ENCODE data around the gene NLGN1. TPM values are rescaled to one million over a fixed set of nuclear protein-coding genes. Genes with fewer than 3 reads are reported as not detected.

The NLGN1 gene
- total and polyA plus RNA-seq, 9 of the 15 experiments (the other 6 are each of a cell fraction or from before 2014, with no cell fraction given) = under 0.01 to 0.01 TPM; not detected in 7

GRCh38 chr3:174186377-174186989, 788.9 kb downstream of the NLGN1 start:
- Histone ChIP-seq H3K27me3 (ENCODE audit: control insufficient read depth in 2 of 2, insufficient read depth in 2 of 2, low read length in 2 of 2) (no peaks in the 10 kb centered on the region), H3K79me2 (ENCODE audit: control insufficient read depth, insufficient read depth, low read length) (no peaks in the 10 kb centered on the region), H3K4me1 (replicated peaks in 1 of 2; ENCODE audit: control insufficient read depth in 2 of 2, insufficient read depth in 2 of 2, low read length in 2 of 2) (no peaks in the 10 kb centered on the region), H3K27ac (ENCODE audit: extremely low read depth, low read depth, low read length) (no peak overlapping the region), H3K9me1 (ENCODE audit: control insufficient read depth, insufficient read depth, low read length) (no peaks in the 10 kb centered on the region), H2AFZ (ENCODE audit: low read depth, low read length) (no peak overlapping the region), H3K4me2 (ENCODE audit: insufficient read depth, low read length) (no peak overlapping the region), H4K20me1 (replicated peaks; ENCODE audit: control insufficient read depth, insufficient read depth, low read length) (no peaks in the 10 kb centered on the region), H3K9me3 (replicated peaks; ENCODE audit: control insufficient read depth, insufficient read depth, low read depth, low read length) (no peaks in the 10 kb centered on the region), H3K36me3 (ENCODE audit: control insufficient read depth, insufficient read depth, low read length) (no peaks in the 10 kb centered on the region), H3K9ac (ENCODE audit: insufficient read depth in 1 of 2, low read depth in 2 of 2, low read length in 2 of 2) (no peak overlapping the region), H3K4me3 (no peak overlapping the region)
- intact Hi-C loops (cut with micrococcal nuclease) (no loop called here), in situ Hi-C loops (cut with MboI) (no loop called here)
- 0% methylated on average over 1 of the region's 1 CpG for WGBS (ENCODE audit: insufficient coverage, low coverage, missing lambda C conversion rate)
- CTCF ChIA-PET (ENCODE audit: low intra/inter-chr PET ratio) = no interaction called here
- POLR2A ChIA-PET = no interaction called here
- ATAC-seq = no peak
- no peak for DNase-seq (ENCODE audit: extremely low read depth in 1 of 4, low spot score in 3 of 4)
- no peak for TF ChIP-seq PATZ1 (CRISPR knock-in tag; IDR thresholded peaks at IDR 0.05; ENCODE audit: borderline replicate concordance)
- TF ChIP-seq ETV5 (CRISPR knock-in tag; IDR thresholded peaks at IDR 0.05; ENCODE audit: low read depth) = no peak
- TF ChIP-seq KHSRP (IDR thresholded peaks at IDR 0.05) = no peak
- no peak for TF ChIP-seq SAFB2 (IDR thresholded peaks at IDR 0.05; ENCODE audit: borderline replicate concordance, low read depth, low read length, severe bottlenecking)
- no peak for TF ChIP-seq ZFPM2 (CRISPR knock-in tag; IDR thresholded peaks at IDR 0.05)
- TF ChIP-seq NR3C1 (CRISPR knock-in tag; IDR thresholded peaks at IDR 0.05) = no peak
- no peak for TF ChIP-seq ZNF589 (CRISPR knock-in tag; IDR thresholded peaks at IDR 0.05; ENCODE audit: low read depth)
- no peak for TF ChIP-seq RBM15 (IDR thresholded peaks at IDR 0.05; ENCODE audit: insufficient read depth, low read length)
- TF ChIP-seq NR0B1 (IDR thresholded peaks at IDR 0.05; ENCODE audit: partially characterized antibody) = no peak
- TF ChIP-seq ZNF445 (CRISPR knock-in tag; IDR thresholded peaks at IDR 0.05; ENCODE audit: low read depth) = no peak
- TF ChIP-seq BACH1 (tag; IDR thresholded peaks at IDR 0.05) = no peak
- BruUV-seq (replicated peaks) = no TSS peak
- FAIRE-seq = no peak
